GM12878 (cell line): ENCODE results near the gene PNPLA5. TPM values are rescaled to one million over a fixed set of nuclear protein-coding genes. Genes with fewer than 3 reads are reported as not detected.

Source experiments
- ATAC-seq: fragments of 200-7000 bp; cut with Tn5 transposase; 3 replicates; pipeline ENCODE4 v1.9.1; 2020; ENCODE audit warnings: mild to moderate bottlenecking, moderate library complexity
- BruUV-seq: library from RNA; stranded (reverse); fragments of 400-500 nt; replicated peaks from 2 replicates; lab custom pipeline; 2021; lab: Mats Ljungman, UMichigan
- CTCF ChIA-PET: fragments of 300-600 bp; sonication (Branson Sonifier 250); formaldehyde crosslinking; extraction: SDS; loops from one replicate; lab custom pipeline; 2021; ENCODE audit warnings: inconsistent platforms; lab: Yijun Ruan, JAX
- POLR2A ChIA-PET: fragments of 350-600 bp; formaldehyde crosslinking; extraction: SDS; loops from one replicate; lab custom pipeline; 2021; ENCODE audit warnings: inconsistent platforms; lab: Charles Lee
- RAD21 ChIA-PET: fragments of 300-600 bp; sonication (Branson Sonifier 250); formaldehyde crosslinking; loops from one replicate; lab custom pipeline; 2023; ENCODE audit warnings: antibody characterized with exemption; ENCODE audit not compliant: unreplicated experiment; lab: Charles Lee
- SMC1A ChIA-PET: fragments of 300-600 bp; sonication (Branson Sonifier 250); formaldehyde crosslinking; loops from one replicate; lab custom pipeline; 2023; ENCODE audit not compliant: unreplicated experiment, uncharacterized antibody; lab: Charles Lee
- DNase-seq: peaks from one replicate; pipeline ENCODE4 v3.0.0-alpha.2; 2011; ENCODE audit warnings: low read depth, low spot score
- FAIRE-seq: peaks from 3 replicates; lab custom pipeline; 2011; peaks lifted over from hg19 to GRCh38; lab: Jason Lieb, UNC
- H2AFZ ChIP-seq: 2 replicates; pipeline ENCODE4 v1.6.0; 2011; ENCODE audit warnings: low read depth, low read length, control low read depth; ENCODE audit not compliant: control insufficient read depth
- H3K27ac ChIP-seq: 2 replicates; pipeline ENCODE4 v1.5.1; 2011; ENCODE audit warnings: control low read depth; ENCODE audit not compliant: control insufficient read depth, insufficient read depth
- H3K27me3 ChIP-seq, 2 experiments: replicated peaks in 1 of 2; 2 replicates each; pipeline versions ENCODE4 v1.6.0 to v1.6.1; 2011; ENCODE audit warnings: low read length in 1 of 2; ENCODE audit not compliant: control insufficient read depth in 2 of 2, insufficient read depth in 2 of 2
- H3K36me3 ChIP-seq, 2 experiments: 2 replicates each; pipeline ENCODE4 v1.5.1; 2011; ENCODE audit warnings: low read length in 1 of 2; ENCODE audit not compliant: control insufficient read depth in 2 of 2, insufficient read depth in 2 of 2
- H3K4me1 ChIP-seq: 2 replicates; pipeline ENCODE4 v1.6.1; 2011; ENCODE audit warnings: mild to moderate bottlenecking, low read length, moderate library complexity, mixed read lengths; ENCODE audit not compliant: control insufficient read depth, insufficient read depth
- H3K4me2 ChIP-seq: 2 replicates; pipeline ENCODE4 v1.6.0; 2011; ENCODE audit warnings: control low read depth; ENCODE audit not compliant: control insufficient read depth, insufficient read depth
- H3K4me3 ChIP-seq: fragments of 200-600 bp; sonication (generic); 2 replicates; pipeline ENCODE4 v1.5.1; 2016
- H3K79me2 ChIP-seq: 2 replicates; pipeline ENCODE4 v1.6.0; 2011; ENCODE audit warnings: low read length; ENCODE audit not compliant: control insufficient read depth, insufficient read depth
- H3K9ac ChIP-seq: 2 replicates; pipeline ENCODE4 v1.8.0; 2011; ENCODE audit warnings: low read length, control low read depth, mixed read lengths; ENCODE audit not compliant: control insufficient read depth, insufficient read depth
- H3K9me3 ChIP-seq: replicated peaks from 3 replicates; pipeline ENCODE4 v1.5.1; 2011; ENCODE audit warnings: mild to moderate bottlenecking, low read length; ENCODE audit not compliant: control insufficient read depth, insufficient read depth
- H4K20me1 ChIP-seq: 2 replicates; pipeline ENCODE4 v1.6.0; 2011; ENCODE audit not compliant: control insufficient read depth, insufficient read depth
- KAT2A ChIP-seq: conservative IDR thresholded peaks from 2 replicates; pipeline ENCODE4 v1.6.1; 2011; ENCODE audit warnings: low read depth, low read length; ENCODE audit not compliant: control insufficient read depth
- MXI1 ChIP-seq: fragments of 150-350 bp; IDR thresholded peaks from 2 replicates; pipeline ENCODE4 v1.6.1; 2011; ENCODE audit warnings: low read depth, mild to moderate bottlenecking, inconsistent platforms, low read length, improper control_type of control experiment
- PAX5 ChIP-seq: IDR thresholded peaks from 2 replicates; pipeline ENCODE4 v1.6.1; 2011; ENCODE audit warnings: low read depth, low read length, borderline replicate concordance
- ZNF622 ChIP-seq: fragments of 450-650 bp; IDR thresholded peaks from 2 replicates; pipeline ENCODE4 v1.6.1; 2017; ENCODE audit warnings: mild to moderate bottlenecking, inconsistent platforms
- WGBS: methylation state at CpG from one replicate; pipeline ENCODE4 v1.1.6; 2016; ENCODE audit warnings: low lambda C conversion rate; ENCODE audit not compliant: insufficient replicate concordance, insufficient coverage; ENCODE audit errors: missing lambda C conversion rate; 5-methylcytosine and 5-hydroxymethylcytosine counted together
- in situ Hi-C: fragments of 300-500 bp; cut with MboI; formaldehyde crosslinking; loops from 9 replicates; pipeline ENCODE4 v1.14.3; 2018; ENCODE audit warnings: mixed read lengths
- intact Hi-C: fragments of 100-400 bp; cut with micrococcal nuclease; formaldehyde crosslinking; loops from one replicate; pipeline ENCODE4 v1.14.2; 2022; ENCODE audit not compliant: unreplicated experiment
- polyA plus RNA-seq, 11 experiments: library from polyadenylated mRNA; depleted of rRNA in 4 of 11; unstranded in 6 of 11; stranded (reverse) in 5 of 11; fragments of >200 nt; fragmentation: Nextera tagmentation in 4 of 11; fragmentation: Illumina TruSeq in 1 of 11; extraction: Ambion mirVana in 4 of 11; extraction: Trizol in 1 of 11; gene quantifications; 1 replicate in 1 of 11; 2 replicates in 10 of 11; pipeline versions ENCODE4 v1.2.1 to v1.2.3, GENCODE V29; 2011 to 2016; ENCODE audit warnings: inconsistent platforms in 2 of 11, missing spikeins in 2 of 11, low read depth in 1 of 11
- total RNA-seq, 4 experiments: library from RNA; depleted of rRNA in 3 of 4; stranded (reverse); fragments of >200 nt in 3 of 4; fragmentation: Illumina TruSeq in 1 of 4; extraction: Trizol in 1 of 4; gene quantifications; 2 replicates each; pipeline versions ENCODE4 v1.2.1 to v1.2.3, GENCODE V29; 2013 to 2021
- TF ChIP-seq, protein P1 (sequence below): fragments of 450-650 bp; IDR thresholded peaks from 2 replicates; pipeline ENCODE4 v1.6.1; 2014; ENCODE audit warnings: mild to moderate bottlenecking
- TF ChIP-seq, protein P2 (sequence below): IDR thresholded peaks from 2 replicates; pipeline ENCODE4 v1.6.1; 2012; ENCODE audit warnings: low read length, inconsistent platforms
- TF ChIP-seq, protein P3 (sequence below): fragments of 150-350 bp; IDR thresholded peaks from 2 replicates; pipeline ENCODE4 v1.6.1; 2016; ENCODE audit warnings: low read depth, low read length
- TF ChIP-seq, protein P4 (sequence below): fragments of 450-650 bp; IDR thresholded peaks from 2 replicates; pipeline ENCODE4 v1.6.1; 2017; ENCODE audit warnings: borderline replicate concordance

The PNPLA5 gene
- total and polyA plus RNA-seq, 10 of the 15 experiments (the other 5 are each of a cell fraction or from before 2014, with no cell fraction given), result not detected

DNA sequence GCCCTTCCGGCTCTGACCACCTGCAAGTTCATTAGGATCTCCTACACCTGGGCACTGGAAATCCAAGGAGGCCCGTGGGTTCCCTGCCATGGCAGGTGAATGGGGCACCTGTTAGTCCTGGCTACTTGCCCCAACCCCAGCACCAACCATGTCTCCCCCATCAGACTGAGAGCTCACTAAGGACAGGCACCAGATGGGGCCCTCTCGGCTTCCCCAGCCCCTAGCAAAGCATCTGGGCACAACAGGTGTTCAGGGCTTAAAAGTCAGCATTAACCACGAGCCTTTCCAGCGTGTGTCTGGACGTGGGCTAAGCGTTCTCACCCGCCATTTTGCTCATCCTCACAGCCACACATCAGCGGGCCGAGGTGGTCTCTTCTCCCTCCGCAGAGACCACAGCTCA lies 31.7 kb downstream of the PNPLA5 start:
- H3K36me3 ChIP-seq, result no peaks in the 10 kb centered on the region
- no peak overlapping the region for H3K9ac ChIP-seq
- ChIA-PET POLR2A (no interaction called here), RAD21 (no interaction called here)
- intact Hi-C loops, result no loop called here
- no peak overlapping the region for H3K27ac ChIP-seq
- no peak for ATAC-seq
- H3K4me3 ChIP-seq, result no peak overlapping the region
- TF ChIP-seq, protein P1, sequence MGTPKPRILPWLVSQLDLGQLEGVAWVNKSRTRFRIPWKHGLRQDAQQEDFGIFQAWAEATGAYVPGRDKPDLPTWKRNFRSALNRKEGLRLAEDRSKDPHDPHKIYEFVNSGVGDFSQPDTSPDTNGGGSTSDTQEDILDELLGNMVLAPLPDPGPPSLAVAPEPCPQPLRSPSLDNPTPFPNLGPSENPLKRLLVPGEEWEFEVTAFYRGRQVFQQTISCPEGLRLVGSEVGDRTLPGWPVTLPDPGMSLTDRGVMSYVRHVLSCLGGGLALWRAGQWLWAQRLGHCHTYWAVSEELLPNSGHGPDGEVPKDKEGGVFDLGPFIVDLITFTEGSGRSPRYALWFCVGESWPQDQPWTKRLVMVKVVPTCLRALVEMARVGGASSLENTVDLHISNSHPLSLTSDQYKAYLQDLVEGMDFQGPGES, result no peak
- TF ChIP-seq PAX5 (no peak), MXI1 (no peak), ZNF622 (no peak), KAT2A (no peak)
- TF ChIP-seq, protein P2, sequence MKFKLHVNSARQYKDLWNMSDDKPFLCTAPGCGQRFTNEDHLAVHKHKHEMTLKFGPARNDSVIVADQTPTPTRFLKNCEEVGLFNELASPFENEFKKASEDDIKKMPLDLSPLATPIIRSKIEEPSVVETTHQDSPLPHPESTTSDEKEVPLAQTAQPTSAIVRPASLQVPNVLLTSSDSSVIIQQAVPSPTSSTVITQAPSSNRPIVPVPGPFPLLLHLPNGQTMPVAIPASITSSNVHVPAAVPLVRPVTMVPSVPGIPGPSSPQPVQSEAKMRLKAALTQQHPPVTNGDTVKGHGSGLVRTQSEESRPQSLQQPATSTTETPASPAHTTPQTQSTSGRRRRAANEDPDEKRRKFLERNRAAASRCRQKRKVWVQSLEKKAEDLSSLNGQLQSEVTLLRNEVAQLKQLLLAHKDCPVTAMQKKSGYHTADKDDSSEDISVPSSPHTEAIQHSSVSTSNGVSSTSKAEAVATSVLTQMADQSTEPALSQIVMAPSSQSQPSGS, result no peak
- TF ChIP-seq, protein P3, sequence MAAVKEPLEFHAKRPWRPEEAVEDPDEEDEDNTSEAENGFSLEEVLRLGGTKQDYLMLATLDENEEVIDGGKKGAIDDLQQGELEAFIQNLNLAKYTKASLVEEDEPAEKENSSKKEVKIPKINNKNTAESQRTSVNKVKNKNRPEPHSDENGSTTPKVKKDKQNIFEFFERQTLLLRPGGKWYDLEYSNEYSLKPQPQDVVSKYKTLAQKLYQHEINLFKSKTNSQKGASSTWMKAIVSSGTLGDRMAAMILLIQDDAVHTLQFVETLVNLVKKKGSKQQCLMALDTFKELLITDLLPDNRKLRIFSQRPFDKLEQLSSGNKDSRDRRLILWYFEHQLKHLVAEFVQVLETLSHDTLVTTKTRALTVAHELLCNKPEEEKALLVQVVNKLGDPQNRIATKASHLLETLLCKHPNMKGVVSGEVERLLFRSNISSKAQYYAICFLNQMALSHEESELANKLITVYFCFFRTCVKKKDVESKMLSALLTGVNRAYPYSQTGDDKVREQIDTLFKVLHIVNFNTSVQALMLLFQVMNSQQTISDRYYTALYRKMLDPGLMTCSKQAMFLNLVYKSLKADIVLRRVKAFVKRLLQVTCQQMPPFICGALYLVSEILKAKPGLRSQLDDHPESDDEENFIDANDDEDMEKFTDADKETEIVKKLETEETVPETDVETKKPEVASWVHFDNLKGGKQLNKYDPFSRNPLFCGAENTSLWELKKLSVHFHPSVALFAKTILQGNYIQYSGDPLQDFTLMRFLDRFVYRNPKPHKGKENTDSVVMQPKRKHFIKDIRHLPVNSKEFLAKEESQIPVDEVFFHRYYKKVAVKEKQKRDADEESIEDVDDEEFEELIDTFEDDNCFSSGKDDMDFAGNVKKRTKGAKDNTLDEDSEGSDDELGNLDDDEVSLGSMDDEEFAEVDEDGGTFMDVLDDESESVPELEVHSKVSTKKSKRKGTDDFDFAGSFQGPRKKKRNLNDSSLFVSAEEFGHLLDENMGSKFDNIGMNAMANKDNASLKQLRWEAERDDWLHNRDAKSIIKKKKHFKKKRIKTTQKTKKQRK, result no peak
- TF ChIP-seq, protein P4, sequence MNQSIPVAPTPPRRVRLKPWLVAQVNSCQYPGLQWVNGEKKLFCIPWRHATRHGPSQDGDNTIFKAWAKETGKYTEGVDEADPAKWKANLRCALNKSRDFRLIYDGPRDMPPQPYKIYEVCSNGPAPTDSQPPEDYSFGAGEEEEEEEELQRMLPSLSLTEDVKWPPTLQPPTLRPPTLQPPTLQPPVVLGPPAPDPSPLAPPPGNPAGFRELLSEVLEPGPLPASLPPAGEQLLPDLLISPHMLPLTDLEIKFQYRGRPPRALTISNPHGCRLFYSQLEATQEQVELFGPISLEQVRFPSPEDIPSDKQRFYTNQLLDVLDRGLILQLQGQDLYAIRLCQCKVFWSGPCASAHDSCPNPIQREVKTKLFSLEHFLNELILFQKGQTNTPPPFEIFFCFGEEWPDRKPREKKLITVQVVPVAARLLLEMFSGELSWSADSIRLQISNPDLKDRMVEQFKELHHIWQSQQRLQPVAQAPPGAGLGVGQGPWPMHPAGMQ, result no peak
- TF ChIP-seq, all 136 proteins: peak for 0
- no peak overlapping the region for H3K4me2 ChIP-seq
- 16% methylated on average over 11 of the region's 11 CpGs for WGBS
- H3K79me2 ChIP-seq, result no peaks in the 10 kb centered on the region
- DNase-seq (no peak), FAIRE-seq (no peak)
- no peaks in the 10 kb centered on the region; a peak in 1 of 4 replicates for H3K27me3 ChIP-seq
- no peaks in the 10 kb centered on the region for H3K9me3 ChIP-seq
- CTCF ChIA-PET, result no interaction called here
- no peak overlapping the region for H2AFZ ChIP-seq
- no peaks in the 10 kb centered on the region for H4K20me1 ChIP-seq
- BruUV-seq, result no TSS peak
- H3K4me1 ChIP-seq, result no peaks in the 10 kb centered on the region
- in situ Hi-C loops, result no loop called here
- SMC1A ChIA-PET, result no interaction called here
